GM10266 (cell line): ENCODE results near the gene CACNA1B.

Experiments
- DNase-seq: peaks from one replicate; pipeline ENCODE4 v3.0.0; 2012; ENCODE audit errors: extremely low spot score
- CTCF ChIP-seq: IDR thresholded peaks from 2 replicates; pipeline ENCODE4 v1.5.1; 2012; ENCODE audit warnings: mild to moderate bottlenecking, low read depth; ENCODE audit not compliant: control insufficient read depth, insufficient read depth; ENCODE audit errors: missing control alignments

CACNA1B gene

GRCh38 chr9:137833721-137834613 is 43.6 kb upstream of the CACNA1B start:
- no peak for TF ChIP-seq CTCF
- DNase-seq = no peak

GRCh38 chr9:137834846-137835546 is 42.6 kb upstream of the CACNA1B start:
- no peak for TF ChIP-seq CTCF
- DNase-seq = no peak

GRCh38 chr9:137836151-137836830 is 41.3 kb upstream of the CACNA1B start:
- DNase-seq = peak; percentile 29
- no peak for TF ChIP-seq CTCF

GRCh38 chr9:137836831-137837241 is 40.7 kb upstream of the CACNA1B start:
- TF ChIP-seq CTCF = peak; percentile 8
- DNase-seq = peak; percentile 23

- TF ChIP-seq CTCF = no peak
- DNase-seq = peak; percentile 19
These were observed 40.0 kb upstream of the CACNA1B start for GRCh38 chr9:137837345-137838278.

GRCh38 chr9:137838576-137838975 is 39.0 kb upstream of the CACNA1B start:
- DNase-seq = no peak
- TF ChIP-seq CTCF = no peak
